CD14-positive monocyte (primary cell): Measurements from ENCODE around the gene ANXA10. TPM values are rescaled to one million over a fixed set of nuclear protein-coding genes. Genes with fewer than 3 reads are reported as not detected.
A peak's percentile ranks its signal among the peaks of the same experiment; 100 is the strongest.

Experiments used
- DNase-seq, 3 donors: peaks; one replicate each; pipeline ENCODE4 v3.0.0-alpha.2; 2011 to 2022
- H2AFZ ChIP-seq: 2 replicates; pipeline ENCODE4 v1.6.0; 2012; ENCODE audit warnings: mild to moderate bottlenecking, low read depth, low read length, inconsistent platforms; ENCODE audit not compliant: insufficient read depth, poor library complexity, severe bottlenecking
- H3K27ac ChIP-seq, 2 donors: 1 replicate in 1 of 2; 2 replicates in 1 of 2; pipeline ENCODE4 v1.5.1; 2012 to 2013; ENCODE audit warnings: low read length in 2 of 2, control low read depth in 1 of 2, inconsistent platforms in 1 of 2, low read depth in 1 of 2, mild to moderate bottlenecking in 1 of 2
- H3K27me3 ChIP-seq, 2 donors: one replicate each; pipeline versions ENCODE4 v1.6.0 to v1.6.1; 2011 to 2013; ENCODE audit warnings: low read length in 2 of 2; ENCODE audit not compliant: control insufficient read depth in 2 of 2, insufficient read depth in 2 of 2
- H3K36me3 ChIP-seq, 2 donors: replicated peaks in 1 of 2; 1 replicate in 1 of 2; 2 replicates in 1 of 2; pipeline versions ENCODE4 v1.5.1 to v1.6.1; 2012 to 2013; ENCODE audit warnings: low read length in 2 of 2, control low read depth in 1 of 2, inconsistent platforms in 1 of 2, mild to moderate bottlenecking in 1 of 2; ENCODE audit not compliant: insufficient read depth in 2 of 2, control insufficient read depth in 1 of 2
- H3K4me1 ChIP-seq, 2 donors: 1 replicate in 1 of 2; 2 replicates in 1 of 2; pipeline versions ENCODE4 v1.5.1 to v1.6.1; 2012 to 2013; ENCODE audit warnings: low read length in 2 of 2, control low read depth in 1 of 2, inconsistent platforms in 1 of 2, mild to moderate bottlenecking in 1 of 2, moderate library complexity in 1 of 2; ENCODE audit not compliant: insufficient read depth in 2 of 2, control insufficient read depth in 1 of 2
- H3K4me2 ChIP-seq: replicated peaks from 2 replicates; pipeline ENCODE3; 2012; ENCODE audit warnings: low read length, moderate library complexity, mild to moderate bottlenecking; ENCODE audit not compliant: poor library complexity, severe bottlenecking; ENCODE audit errors: extremely low read depth
- H3K4me3 ChIP-seq, 3 experiments: fragments of 200-600 bp in 1 of 3; sonication (generic) in 1 of 3; replicated peaks in 1 of 3; 1 replicate in 2 of 3; 2 replicates in 1 of 3; pipeline ENCODE4 v1.5.1; 2011 to 2013; ENCODE audit warnings: low read length in 3 of 3, mild to moderate bottlenecking in 3 of 3, control low read depth in 2 of 3, low read depth in 2 of 3, inconsistent platforms in 1 of 3, moderate library complexity in 1 of 3
- H3K79me2 ChIP-seq: 2 replicates; pipeline ENCODE4 v1.6.0; 2012; ENCODE audit warnings: mild to moderate bottlenecking, control low read depth, inconsistent platforms, low read length, moderate library complexity; ENCODE audit not compliant: insufficient read depth
- H3K9ac ChIP-seq: 2 replicates; pipeline ENCODE4 v1.6.0; 2017; ENCODE audit warnings: low read length, mild to moderate bottlenecking; ENCODE audit not compliant: insufficient read depth, poor library complexity, severe bottlenecking
- H3K9me3 ChIP-seq, 2 donors: replicated peaks in 1 of 2; 1 replicate in 1 of 2; 2 replicates in 1 of 2; pipeline versions ENCODE4 v1.5.1 to v1.6.1; 2012 to 2013; ENCODE audit warnings: low read length in 2 of 2, control low read depth in 1 of 2; ENCODE audit not compliant: control insufficient read depth in 1 of 2, insufficient read depth in 1 of 2
- H4K20me1 ChIP-seq: 2 replicates; pipeline ENCODE4 v1.6.0; 2012; ENCODE audit warnings: mild to moderate bottlenecking, low read length, control low read depth, moderate library complexity; ENCODE audit not compliant: insufficient read depth
- H3K27ac Mint-ChIP-seq, 7 donors: one replicate each; pipeline ENCODE4 v1.8.0; 2020; ENCODE audit warnings: mild to moderate bottlenecking in 7 of 7, mixed read lengths in 7 of 7, moderate library complexity in 6 of 7, inconsistent platforms in 2 of 7
- H3K27me3 Mint-ChIP-seq, 3 donors: one replicate each; pipeline ENCODE4 v1.8.0; 2021 to 2022; ENCODE audit warnings: low read depth in 3 of 3, mild to moderate bottlenecking in 3 of 3, mixed read lengths in 3 of 3, moderate library complexity in 3 of 3, inconsistent platforms in 1 of 3
- H3K36me3 Mint-ChIP-seq, 2 donors: one replicate each; pipeline ENCODE4 v1.8.0; 2020; ENCODE audit warnings: mixed read lengths in 2 of 2, inconsistent platforms in 1 of 2, mild to moderate bottlenecking in 1 of 2
- H3K4me1 Mint-ChIP-seq: one replicate; pipeline ENCODE4 v1.8.0; 2020; ENCODE audit warnings: mild to moderate bottlenecking, mixed read lengths
- H3K4me3 Mint-ChIP-seq, 2 donors: one replicate each; pipeline ENCODE4 v1.8.0; 2020; ENCODE audit warnings: mild to moderate bottlenecking in 2 of 2, mixed read lengths in 2 of 2, moderate library complexity in 1 of 2
- H3K9me3 Mint-ChIP-seq, 7 donors: one replicate each; pipeline ENCODE4 v1.8.0; 2020 to 2022; ENCODE audit warnings: mixed read lengths in 7 of 7, mild to moderate bottlenecking in 6 of 7, moderate library complexity in 6 of 7, inconsistent platforms in 2 of 7
- CTCF ChIP-seq: fragments of 200-600 bp; IDR thresholded peaks from one replicate; pipeline ENCODE4 v1.8.0; 2022; ENCODE audit warnings: antibody characterized with exemption, mild to moderate bottlenecking
- WGBS: methylation state at CpG from one replicate; pipeline ENCODE4 v1.1.5; 2013; ENCODE audit warnings: missing lambda C conversion rate; ENCODE audit not compliant: insufficient coverage; 5-methylcytosine and 5-hydroxymethylcytosine counted together
- intact Hi-C, 2 donors: fragments of 100-400 bp; cut with micrococcal nuclease; formaldehyde crosslinking; loops; one replicate each; pipeline versions ENCODE4 v1.15.0 to v1.15.1; 2023
- polyA plus RNA-seq, 3 donors: library from polyadenylated mRNA; depleted of rRNA in 1 of 3; unstranded in 2 of 3; stranded (reverse) in 1 of 3; fragments of 300-500 nt in 2 of 3; fragments of >200 nt in 1 of 3; fragmentation: Illumina TruSeq in 2 of 3; gene quantifications; 1 replicate in 2 of 3; 2 replicates in 1 of 3; pipeline ENCODE4 v1.2.3, GENCODE V29; 2012 to 2021

Gene ANXA10
- polyA plus RNA-seq, 3 donors = not detected

- no peak for DNase-seq
- peaks cover 11% of the 10 kb centered on the region for H3K4me1 Mint-ChIP-seq
- H3K9me3 ChIP-seq = peaks cover 0 to 2% of the 10 kb centered on the region in 2 donors
- H3K9ac ChIP-seq = no peak overlapping the region
- H4K20me1 ChIP-seq = no peaks in the 10 kb centered on the region
- no peak for TF ChIP-seq CTCF
- no CpG with 5 or more reads among the region's 1 CpG for WGBS
- H3K27me3 ChIP-seq = no peaks in the 10 kb centered on the region
- H3K9me3 Mint-ChIP-seq = peaks cover 0 to 10% (median 0%) of the 10 kb centered on the region in 7 donors
- H3K27me3 Mint-ChIP-seq = peaks cover 0 to 3% (median 0%) of the 10 kb centered on the region in 3 donors
- H3K36me3 ChIP-seq = no peaks in the 10 kb centered on the region
- H3K4me1 ChIP-seq = peaks cover 0 to 6% of the 10 kb centered on the region in 2 donors
- no peaks in the 10 kb centered on the region for H3K36me3 Mint-ChIP-seq
- no peak overlapping the region for H3K27ac ChIP-seq
- H3K4me3 Mint-ChIP-seq = no peak overlapping the region
- no peak overlapping the region for H2AFZ ChIP-seq
- H3K27ac Mint-ChIP-seq = peak overlapping the region in 1 of 7 donors; percentile 6
- no peaks in the 10 kb centered on the region for H3K79me2 ChIP-seq
- intact Hi-C loops = no loop called here
- H3K4me3 ChIP-seq = no peak overlapping the region
- H3K4me2 ChIP-seq = no peak overlapping the region
Measured at GRCh38 chr4:168118116-168118655, 25.8 kb downstream of the ANXA10 start.

- H3K9me3 Mint-ChIP-seq = peaks cover 0 to 10% (median 0%) of the 10 kb centered on the region in 7 donors
- Histone ChIP-seq H3K9ac (no peak overlapping the region), H2AFZ (no peak overlapping the region), H3K27me3 (no peaks in the 10 kb centered on the region), H4K20me1 (no peaks in the 10 kb centered on the region), H3K79me2 (no peaks in the 10 kb centered on the region), H3K4me2 (no peak overlapping the region), H3K4me1 (peaks cover 0 to 6% of the 10 kb centered on the region in 2 donors), H3K36me3 (no peaks in the 10 kb centered on the region), H3K27ac (no peak overlapping the region), H3K9me3 (peaks cover 0 to 2% of the 10 kb centered on the region in 2 donors), H3K4me3 (no peak overlapping the region)
- H3K27me3 Mint-ChIP-seq = peaks cover 0 to 3% (median 0%) of the 10 kb centered on the region in 3 donors
- intact Hi-C loops = no loop called here
- peaks cover 11% of the 10 kb centered on the region for H3K4me1 Mint-ChIP-seq
- no peak for DNase-seq
- H3K27ac Mint-ChIP-seq = no peak overlapping the region
- H3K36me3 Mint-ChIP-seq = no peaks in the 10 kb centered on the region
- TF ChIP-seq CTCF = no peak
- WGBS = no CpG with 5 or more reads among the region's 1 CpG
- H3K4me3 Mint-ChIP-seq = no peak overlapping the region
Measured at GRCh38 chr4:168119100-168119499, 26.8 kb downstream of the ANXA10 start.
